Measurements from ENCODE around the gene NAIF1.
"Not testable (repeated sequence)": the region's sequence is repeated elsewhere in the genome, so short reads cannot be mapped to it uniquely, and the experiment has no call there.

Gene NAIF1, protein sequence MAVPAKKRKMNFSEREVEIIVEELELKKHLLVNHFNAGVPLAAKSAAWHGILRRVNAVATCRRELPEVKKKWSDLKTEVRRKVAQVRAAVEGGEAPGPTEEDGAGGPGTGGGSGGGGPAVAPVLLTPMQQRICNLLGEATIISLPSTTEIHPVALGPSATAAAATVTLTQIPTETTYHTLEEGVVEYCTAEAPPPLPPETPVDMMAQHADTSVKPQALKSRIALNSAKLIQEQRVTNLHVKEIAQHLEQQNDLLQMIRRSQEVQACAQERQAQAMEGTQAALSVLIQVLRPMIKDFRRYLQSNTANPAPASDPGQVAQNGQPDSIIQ

DNA sequence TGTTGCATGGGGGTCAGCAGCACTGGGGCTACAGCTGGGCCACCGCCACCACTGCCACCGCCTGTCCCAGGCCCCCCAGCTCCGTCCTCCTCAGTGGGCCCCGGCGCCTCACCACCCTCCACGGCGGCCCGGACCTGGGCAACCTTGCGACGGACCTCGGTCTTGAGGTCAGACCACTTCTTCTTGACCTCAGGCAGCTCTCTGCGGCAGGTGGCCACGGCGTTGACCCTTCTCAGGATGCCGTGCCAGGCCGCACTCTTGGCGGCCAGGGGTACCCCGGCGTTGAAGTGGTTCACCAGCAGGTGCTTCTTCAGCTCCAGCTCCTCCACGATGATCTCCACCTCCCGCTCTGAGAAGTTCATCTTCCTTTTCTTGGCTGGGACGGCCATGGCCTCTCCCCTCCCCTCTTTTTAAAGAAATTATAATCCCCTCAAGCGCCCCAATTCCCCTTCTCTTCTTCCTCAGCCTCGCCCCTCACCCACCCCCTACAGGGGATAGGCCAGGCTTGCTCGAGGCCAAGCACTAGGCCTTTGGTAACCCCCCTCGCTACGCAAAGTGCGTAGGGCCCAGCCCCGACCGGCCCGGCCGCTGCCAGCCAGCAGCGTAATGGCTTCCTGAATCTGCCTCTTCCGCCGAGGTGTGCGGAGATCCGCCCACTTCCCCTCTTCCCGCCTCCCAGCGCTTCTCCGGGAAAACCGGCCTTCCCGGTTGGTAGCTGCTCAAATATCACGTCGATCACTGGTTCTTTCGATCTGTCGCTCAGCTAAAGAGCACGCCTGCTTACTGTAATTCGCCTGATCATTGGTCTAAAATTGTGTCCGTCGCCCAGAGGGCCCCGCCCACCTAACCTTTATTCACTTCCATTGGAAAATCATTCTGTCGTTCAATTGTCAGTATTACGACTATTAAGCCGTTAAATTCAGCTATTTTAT is at the start of gene NAIF1:
TSS of gene NAIF1 (minus strand) at position 608 of the 932 bp plus-strand sequence. CDS start at position 389, 219 bp downstream.
- peak; percentile 90 to 94 for DNase-seq (ENCODE audit: low read depth in 2 of 2)

DNA sequence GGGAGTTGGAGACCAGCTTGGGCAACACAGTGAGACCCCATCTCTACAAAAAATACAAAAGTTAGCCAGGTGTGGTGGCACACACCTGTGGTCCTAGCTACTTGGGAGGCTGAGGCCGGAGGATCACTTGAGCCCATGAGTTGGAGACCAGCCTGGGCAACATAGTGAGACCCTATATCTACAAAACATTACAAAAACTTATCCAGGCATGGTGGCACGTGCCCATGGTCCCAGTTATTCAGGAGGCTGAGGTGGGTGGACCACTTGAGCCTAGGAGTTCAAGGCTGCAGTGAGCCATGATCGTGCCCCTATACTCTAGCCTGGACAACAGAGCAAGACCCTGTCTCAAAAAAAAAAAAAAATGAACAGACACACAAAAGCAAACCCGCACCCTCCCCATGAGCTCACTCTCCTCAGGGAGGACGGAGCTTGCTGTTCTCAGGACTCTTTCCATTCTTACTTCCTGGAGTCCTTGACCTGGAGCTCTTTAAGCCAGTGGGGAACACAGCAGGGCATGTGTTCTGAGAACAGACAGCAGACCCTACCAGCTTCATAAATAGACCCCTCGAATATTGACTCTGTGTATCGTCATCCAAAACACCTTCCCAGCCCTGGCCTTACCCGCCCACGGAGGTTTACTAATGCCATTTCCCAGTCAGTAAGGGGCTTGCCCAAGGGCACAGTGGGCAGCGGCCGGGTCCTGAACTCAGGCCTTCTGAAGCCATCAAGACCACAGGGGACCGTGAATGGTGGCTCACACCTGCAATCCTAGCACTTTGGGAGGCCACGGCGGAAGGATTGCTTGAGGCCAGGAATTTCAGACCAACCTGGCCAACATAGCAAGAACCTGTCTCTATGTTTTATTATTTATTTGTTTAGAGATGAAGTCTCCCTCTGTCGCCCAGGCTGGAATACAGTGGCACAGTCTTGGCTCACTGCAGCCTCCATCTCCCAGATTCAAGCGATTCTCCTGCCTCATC is 49.3 kb upstream of the NAIF1 start:
- no peak for DNase-seq (ENCODE audit: low read depth in 2 of 2)

DNA sequence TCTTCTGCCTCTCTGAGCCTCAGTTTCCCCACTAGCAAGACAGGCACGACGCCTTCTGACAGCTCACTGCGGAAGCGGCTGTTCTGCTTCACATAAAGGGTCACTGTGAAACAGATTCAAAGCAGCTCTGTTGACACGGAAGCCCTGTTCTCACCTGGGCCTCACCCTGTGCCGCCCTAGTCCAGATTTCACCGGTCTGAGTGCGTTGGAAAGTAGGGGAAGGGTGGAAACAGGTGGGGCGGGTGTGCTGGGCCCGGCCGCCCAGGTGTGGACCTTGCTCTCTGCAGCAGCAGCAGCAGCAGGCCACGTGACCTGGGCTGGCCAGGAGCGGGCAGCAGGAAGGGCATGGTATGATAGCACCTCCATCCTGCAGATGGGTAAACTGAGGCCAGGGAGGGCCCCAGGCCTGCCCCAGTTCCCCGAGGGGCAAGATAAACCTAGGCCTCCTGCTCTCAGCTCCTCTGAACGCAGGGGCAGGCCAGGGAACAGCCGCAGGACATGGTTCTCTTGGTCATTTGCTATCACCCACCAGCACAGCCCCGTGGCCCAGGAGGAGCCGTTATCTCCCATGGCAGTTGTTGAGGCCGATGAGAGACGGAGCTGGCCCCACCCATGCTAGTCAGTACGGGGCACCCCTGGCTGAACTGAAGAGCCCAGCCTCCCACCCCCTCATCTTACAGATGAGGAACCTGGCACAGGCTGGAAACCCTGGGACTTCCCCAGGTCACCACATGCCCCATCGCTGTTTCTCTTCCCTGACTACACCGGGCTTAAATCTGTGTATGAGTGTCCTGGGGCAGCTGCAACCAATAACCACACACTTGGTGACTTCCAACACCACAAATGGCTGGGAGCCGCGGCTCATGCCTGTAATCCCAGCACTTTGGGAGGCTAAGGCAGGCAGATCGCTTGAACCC is 48.3 kb upstream of the NAIF1 start:
- DNase-seq (ENCODE audit: low read depth in 2 of 2) = no peak

DNA sequence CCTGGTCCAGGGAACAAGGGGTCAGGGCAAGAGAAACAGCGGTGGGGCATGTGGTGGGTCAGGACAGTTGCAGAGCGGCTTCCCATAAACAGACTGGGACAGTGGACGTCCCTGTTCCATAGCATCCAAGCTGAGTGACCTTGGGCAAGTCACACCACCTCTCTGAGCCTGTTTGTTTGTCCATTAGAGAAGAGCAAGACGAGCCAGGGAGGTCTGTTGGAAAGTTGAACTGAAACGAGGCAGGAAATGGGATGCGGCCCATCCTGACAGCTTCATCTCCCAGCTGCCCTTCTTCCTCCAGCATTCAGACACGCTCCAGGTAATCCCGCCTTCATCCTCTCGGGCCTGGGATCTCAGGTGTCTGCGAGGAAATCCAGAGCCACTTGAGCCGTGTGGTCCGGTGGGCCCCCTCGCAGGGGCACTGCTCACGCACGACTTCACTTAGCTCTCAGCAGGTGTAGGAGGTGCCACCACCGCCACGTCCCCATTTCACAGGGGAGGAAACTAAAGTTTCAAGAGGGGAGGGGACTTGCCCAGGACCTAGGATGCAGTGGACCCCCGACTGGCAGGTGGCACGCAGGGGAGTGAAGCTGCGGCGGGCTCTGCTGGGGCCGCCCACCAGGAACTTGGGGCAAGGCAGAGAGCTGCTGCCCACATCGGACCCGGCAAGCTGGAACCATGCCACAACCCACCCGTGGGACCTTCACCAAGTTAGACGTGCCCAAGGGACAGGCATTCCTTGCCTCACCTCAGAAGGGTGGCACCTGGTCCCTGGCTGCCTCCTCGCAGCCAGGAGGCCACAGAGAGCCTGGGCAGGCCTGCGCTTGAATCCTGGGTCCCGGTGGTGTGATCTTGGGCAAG is 47.4 kb upstream of the NAIF1 start:
- DNase-seq (ENCODE audit: low read depth in 2 of 2) = no peak

DNA sequence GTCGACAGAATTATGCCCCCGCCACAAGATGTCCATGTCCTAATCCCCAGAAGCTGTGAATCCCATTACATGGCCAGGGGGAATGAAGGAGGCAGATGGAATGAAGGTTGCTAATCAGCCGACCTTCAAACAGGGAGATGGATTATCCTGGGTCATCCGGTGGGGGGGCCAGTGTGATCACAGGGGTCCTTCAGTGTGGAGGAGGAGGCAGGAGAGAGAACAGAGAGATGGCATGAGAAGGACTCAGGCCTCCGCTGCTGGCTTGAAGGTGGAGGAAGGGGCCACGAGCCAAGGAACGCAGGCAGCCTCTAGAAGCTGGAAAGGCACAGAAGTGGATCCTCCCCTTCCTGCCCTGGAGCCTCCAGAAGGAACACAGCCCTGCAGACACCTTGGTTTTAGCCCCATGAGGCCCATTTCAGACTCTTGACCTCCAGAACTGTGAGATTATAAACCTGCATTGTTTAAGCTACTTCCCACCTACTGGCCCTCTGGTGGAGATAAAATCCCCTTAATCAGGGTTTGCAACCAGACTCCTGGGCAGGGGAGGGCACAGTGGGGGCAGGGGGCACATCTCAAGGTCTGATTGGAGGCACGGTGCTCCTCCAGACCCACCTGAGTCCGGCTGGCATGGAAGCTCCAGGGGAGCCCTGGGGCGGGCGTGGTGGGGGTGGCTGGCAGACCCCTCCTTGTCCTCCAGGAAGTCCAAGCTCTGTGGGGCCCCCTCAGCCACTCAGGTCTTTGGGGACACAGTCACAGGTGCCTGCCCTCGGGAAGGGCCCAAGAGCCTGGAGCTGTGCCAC is 46.6 kb upstream of the NAIF1 start:
- no peak for DNase-seq (ENCODE audit: low read depth in 2 of 2)

DNA sequence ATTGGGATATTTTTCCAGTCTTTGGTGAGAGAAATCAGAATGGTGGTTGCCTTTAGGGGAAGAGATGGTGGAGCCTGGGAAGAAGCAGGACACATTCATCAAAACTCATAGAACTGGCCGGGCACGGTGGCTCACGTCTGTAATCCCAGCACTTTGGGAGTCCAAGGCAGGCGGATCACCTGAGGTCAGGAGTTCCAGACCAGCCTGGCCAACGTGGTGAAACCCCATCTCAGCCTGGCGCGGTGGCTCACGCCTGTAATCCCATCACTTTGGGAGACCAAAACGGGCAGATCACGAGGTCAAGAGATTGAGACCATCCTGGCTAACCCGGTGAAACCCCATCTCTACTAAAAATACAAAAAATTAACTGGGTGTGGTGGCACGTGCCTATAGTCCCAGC is 44.6 kb upstream of the NAIF1 start:
- not testable (repeated sequence) for DNase-seq (ENCODE audit: low read depth in 2 of 2)

DNA sequence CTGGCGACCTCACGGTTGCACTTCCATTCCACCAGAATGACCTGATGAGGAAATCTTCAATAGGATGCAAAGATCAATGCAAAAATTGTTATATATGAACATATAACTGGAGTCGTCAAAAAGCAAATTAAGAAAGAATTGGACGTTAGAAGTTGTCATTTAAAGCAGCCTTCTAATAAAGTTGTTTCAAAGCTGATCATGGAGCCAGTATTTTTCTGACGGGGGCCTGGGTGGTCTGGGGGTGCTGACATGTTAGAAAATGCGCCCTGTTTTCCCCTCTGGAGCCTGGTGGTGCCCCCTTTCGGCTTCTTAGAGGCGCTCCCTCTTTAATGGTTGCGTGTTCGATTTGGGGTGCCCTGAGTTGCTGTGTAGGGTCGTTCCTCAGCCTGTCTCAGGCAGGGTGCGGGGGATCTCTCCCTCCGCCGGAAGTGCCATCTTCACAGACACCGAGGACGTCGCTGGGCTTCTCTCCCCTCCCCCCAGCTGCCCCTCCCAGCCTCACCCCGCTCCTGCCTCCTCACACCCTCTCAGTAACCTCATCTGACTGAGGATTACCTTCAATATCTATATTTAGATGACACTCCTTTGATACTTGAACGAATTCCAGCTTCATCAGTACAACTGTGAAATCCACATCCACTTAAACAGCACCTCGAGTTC is 42.1 kb upstream of the NAIF1 start:
- no peak for DNase-seq (ENCODE audit: low read depth in 2 of 2)

DNA sequence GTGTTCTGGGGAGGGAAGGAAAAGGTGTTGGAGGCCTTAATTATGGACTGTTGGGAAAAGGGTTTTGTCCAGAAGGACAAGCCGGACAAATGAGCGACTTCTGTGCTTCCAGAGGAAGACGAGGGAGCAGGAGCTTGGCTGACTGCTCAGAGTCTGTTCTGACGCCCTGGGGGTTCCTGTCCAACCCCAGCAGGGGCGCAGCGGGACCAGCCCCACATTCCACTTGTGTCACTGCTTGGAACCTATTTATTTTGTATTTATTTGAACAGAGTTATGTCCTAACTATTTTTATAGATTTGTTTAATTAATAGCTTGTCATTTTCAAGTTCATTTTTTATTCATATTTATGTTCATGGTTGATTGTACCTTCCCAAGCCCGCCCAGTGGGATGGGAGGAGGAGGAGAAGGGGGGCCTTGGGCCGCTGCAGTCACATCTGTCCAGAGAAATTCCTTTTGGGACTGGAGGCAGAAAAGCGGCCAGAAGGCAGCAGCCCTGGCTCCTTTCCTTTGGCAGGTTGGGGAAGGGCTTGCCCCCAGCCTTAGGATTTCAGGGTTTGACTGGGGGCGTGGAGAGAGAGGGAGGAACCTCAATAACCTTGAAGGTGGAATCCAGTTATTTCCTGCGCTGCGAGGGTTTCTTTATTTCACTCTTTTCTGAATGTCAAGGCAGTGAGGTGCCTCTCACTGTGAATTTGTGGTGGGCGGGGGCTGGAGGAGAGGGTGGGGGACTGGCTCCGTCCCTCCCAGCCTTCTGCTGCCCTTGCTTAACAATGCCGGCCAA is 41.3 kb upstream of the NAIF1 start:
- no peak for DNase-seq (ENCODE audit: low read depth in 2 of 2)

DNA sequence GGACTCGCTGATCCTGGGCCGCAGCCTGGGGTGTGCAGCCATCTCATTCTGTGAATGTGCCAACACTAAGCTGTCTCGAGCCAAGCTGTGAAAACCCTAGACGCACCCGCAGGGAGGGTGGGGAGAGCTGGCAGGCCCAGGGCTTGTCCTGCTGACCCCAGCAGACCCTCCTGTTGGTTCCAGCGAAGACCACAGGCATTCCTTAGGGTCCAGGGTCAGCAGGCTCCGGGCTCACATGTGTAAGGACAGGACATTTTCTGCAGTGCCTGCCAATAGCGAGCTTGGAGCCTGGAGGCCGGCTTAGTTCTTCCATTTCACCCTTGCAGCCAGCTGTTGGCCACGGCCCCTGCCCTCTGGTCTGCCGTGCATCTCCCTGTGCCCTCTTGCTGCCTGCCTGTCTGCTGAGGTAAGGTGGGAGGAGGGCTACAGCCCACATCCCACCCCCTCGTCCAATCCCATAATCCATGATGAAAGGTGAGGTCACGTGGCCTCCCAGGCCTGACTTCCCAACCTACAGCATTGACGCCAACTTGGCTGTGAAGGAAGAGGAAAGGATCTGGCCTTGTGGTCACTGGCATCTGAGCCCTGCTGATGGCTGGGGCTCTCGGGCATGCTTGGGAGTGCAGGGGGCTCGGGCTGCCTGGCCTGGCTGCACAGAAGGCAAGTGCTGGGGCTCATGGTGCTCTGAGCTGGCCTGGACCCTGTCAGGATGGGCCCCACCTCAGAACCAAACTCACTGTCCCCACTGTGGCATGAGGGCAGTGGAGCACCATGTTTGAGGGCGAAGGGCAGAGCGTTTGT is 40.5 kb upstream of the NAIF1 start:
- no peak for DNase-seq (ENCODE audit: low read depth in 2 of 2)

DNA sequence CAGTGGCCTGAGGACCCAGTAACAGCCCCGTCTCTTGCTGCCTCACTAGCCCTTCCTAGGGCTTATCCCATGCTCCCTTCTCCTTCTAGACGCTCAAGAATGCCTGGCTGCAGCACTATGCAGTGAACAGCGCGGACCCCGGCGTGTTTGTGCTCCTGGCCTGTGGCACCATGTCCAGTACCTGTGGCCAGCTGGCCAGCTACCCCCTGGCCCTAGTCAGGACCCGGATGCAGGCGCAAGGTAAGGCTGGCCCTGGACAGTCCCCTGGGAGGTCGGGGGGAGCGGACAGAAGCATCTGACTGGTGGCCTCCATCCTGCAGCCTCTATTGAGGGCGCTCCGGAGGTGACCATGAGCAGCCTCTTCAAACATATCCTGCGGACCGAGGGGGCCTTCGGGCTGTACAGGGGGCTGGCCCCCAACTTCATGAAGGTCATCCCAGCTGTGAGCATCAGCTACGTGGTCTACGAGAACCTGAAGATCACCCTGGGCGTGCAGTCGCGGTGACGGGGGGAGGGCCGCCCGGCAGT is 39.9 kb upstream of the NAIF1 start:
- no peak for DNase-seq (ENCODE audit: low read depth in 2 of 2)

DNA sequence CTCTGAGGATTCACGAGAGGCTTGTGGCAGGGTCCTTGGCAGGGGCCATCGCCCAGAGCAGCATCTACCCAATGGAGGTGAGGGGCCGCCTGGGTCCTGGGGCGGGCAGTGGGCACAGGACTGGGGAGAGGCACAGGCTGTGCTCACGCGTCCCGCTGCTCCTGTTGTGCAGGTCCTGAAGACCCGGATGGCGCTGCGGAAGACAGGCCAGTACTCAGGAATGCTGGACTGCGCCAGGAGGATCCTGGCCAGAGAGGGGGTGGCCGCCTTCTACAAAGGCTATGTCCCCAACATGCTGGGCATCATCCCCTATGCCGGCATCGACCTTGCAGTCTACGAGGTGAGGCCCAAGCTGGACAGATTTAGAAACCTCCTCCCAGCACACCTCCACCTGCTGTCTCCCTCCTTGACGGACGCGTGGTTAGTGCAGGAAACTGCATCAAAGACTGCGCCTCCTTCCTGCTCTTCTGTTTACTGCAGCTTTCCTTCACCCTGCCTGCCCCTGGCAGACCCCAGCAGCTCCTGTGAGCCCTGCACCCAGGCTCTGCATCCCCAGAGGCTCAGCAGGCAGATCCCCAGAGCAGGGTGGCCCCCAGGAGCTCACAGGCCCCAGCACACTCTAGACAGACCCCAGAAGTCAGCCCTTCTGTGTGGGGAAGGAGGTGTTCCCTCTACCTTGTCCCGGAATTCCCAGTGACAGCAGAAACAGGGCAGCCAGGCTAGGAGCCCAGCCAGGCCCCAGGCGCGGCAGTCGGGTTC is 39.2 kb upstream of the NAIF1 start:
- DNase-seq (ENCODE audit: low read depth in 2 of 2) = no peak

DNA sequence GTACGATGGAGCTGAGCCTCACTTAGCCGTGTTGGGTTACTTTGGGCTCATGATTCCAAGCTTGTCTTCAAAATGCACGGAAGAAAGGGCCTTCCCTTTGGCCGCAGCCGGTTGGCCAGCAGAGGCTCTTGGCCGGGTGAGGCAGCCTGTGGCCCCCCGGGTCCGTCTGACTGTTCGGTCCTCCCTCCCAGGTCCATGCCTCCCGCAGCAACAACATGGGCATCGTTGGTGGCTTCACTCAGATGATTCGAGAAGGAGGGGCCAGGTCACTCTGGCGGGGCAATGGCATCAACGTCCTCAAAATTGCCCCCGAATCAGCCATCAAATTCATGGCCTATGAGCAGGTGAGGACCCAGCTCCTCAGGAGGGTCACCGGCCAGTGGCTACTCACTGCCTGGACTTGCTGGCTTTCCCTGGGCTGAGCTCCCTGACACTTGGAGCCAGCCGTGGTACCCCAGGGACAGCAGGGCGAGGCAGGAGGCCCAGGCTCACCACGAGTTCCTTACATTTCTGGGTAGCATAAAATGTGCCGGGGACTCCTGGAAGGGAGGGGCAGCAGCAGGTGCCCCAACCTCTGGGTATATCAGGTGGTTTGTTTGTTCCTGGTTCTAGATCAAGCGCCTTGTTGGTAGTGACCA is 38.5 kb upstream of the NAIF1 start:
- DNase-seq (ENCODE audit: low read depth in 2 of 2) = no peak

DNA sequence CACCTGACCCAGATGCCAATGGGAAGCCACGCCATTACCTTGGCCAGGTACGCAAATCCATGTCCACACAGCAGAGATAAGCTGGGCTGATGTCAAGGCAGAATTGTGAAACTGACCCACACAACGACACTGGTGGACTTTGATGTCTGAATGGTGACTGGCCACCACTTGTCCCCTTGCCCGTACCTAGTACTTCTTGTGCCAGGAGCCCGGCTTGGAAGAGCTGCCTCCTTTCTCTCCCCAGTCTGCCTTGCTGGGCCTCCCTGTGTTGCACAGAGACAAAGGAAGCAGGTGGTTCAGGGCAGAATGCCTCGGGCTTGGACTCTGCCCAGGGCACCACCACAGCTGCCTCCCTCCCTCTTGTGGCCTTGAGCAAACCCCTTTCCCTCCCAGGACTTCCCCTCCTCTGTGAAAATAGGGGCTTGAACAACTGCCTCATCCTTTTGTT is 37.1 kb upstream of the NAIF1 start:
- DNase-seq (ENCODE audit: low read depth in 2 of 2) = no peak

DNA sequence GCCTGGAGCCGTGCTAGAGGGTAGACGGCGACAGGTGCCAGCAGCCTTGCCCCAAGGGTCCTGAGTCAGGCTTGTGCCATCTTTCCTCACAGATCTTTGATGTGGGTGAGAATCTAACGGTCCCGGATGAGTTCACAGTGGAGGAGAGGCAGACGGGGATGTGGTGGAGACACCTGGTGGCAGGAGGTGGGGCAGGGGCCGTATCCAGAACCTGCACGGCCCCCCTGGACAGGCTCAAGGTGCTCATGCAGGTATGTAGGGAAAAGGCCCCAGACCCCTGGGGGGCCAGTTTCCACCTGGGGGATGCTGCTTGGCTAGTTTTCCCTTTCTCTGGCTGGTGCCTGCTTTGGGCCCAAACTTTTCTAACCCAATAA is 36.5 kb upstream of the NAIF1 start:
- no peak for DNase-seq (ENCODE audit: low read depth in 2 of 2)

Measured in activated CD8-positive, alpha-beta memory T cell treated with anti-CD3 and anti-CD28 coated beads for 4 hours (primary cell).